IMR-90 (cell line): ENCODE measurements around the gene TMEM60. TPM values are rescaled to one million over a fixed set of nuclear protein-coding genes. Genes with fewer than 3 reads are reported as not detected.

Source experiments
- ATAC-seq: fragments of 200-7000 bp; cut with Tn5 transposase; 2 replicates; pipeline ENCODE4 v1.9.1; 2020; ENCODE audit warnings: low read depth, mild to moderate bottlenecking, moderate library complexity
- BruUV-seq: library from RNA; stranded (reverse); fragments of 400-500 nt; replicated peaks from 2 replicates; lab custom pipeline; 2021; lab: Mats Ljungman, UMichigan
- CTCF ChIA-PET: fragments of 300-600 bp; formaldehyde crosslinking; extraction: SDS; loops from one replicate; lab custom pipeline; 2021; ENCODE audit warnings: antibody characterized with exemption; lab: Yijun Ruan, JAX
- POLR2A ChIA-PET: fragments of 300-600 bp; sonication (Branson Sonifier 250); formaldehyde crosslinking; loops from one replicate; lab custom pipeline; 2022; ENCODE audit warnings: antibody characterized with exemption; ENCODE audit not compliant: unreplicated experiment; lab: Charles Lee
- DNase-seq: peaks from one replicate; pipeline ENCODE4 v3.0.0; 2013
- H2AFZ ChIP-seq: replicated peaks from 2 replicates; pipeline ENCODE3; 2013; ENCODE audit warnings: low read length, mild to moderate bottlenecking; ENCODE audit not compliant: poor library complexity
- H2AK5ac ChIP-seq: 2 replicates; pipeline ENCODE4 v1.6.1; 2013; ENCODE audit warnings: low read depth, low read length, inconsistent platforms
- H2AK9ac ChIP-seq: replicated peaks from 2 replicates; pipeline ENCODE3; 2013; ENCODE audit warnings: mild to moderate bottlenecking, low read depth, low read length, moderate library complexity; ENCODE audit not compliant: poor library complexity
- H2BK120ac ChIP-seq: 2 replicates; pipeline ENCODE4 v1.6.1; 2013; ENCODE audit warnings: low read depth, low read length, inconsistent platforms
- H2BK15ac ChIP-seq: 3 replicates; pipeline ENCODE4 v1.6.1; 2013; ENCODE audit warnings: low read depth, low read length, inconsistent platforms
- H2BK20ac ChIP-seq: 2 replicates; pipeline ENCODE4 v1.6.1; 2013; ENCODE audit warnings: low read depth, mild to moderate bottlenecking, inconsistent platforms, low read length, moderate library complexity
- H2BK5ac ChIP-seq: 2 replicates; pipeline ENCODE4 v1.6.1; 2013; ENCODE audit warnings: mild to moderate bottlenecking, low read depth, low read length, inconsistent platforms; ENCODE audit not compliant: poor library complexity, severe bottlenecking
- H3K14ac ChIP-seq: replicated peaks from 2 replicates; pipeline ENCODE4 v1.6.1; 2013; ENCODE audit warnings: low read depth, low read length, inconsistent platforms
- H3K18ac ChIP-seq: 2 replicates; pipeline ENCODE4 v1.6.1; 2013; ENCODE audit warnings: low read depth, low read length, control low read depth
- H3K23ac ChIP-seq: 2 replicates; pipeline ENCODE4 v1.6.1; 2013; ENCODE audit warnings: low read depth, low read length, inconsistent platforms
- H3K27ac ChIP-seq: 2 replicates; pipeline ENCODE4 v1.5.1; 2013; ENCODE audit warnings: mild to moderate bottlenecking, control low read depth, low read length; ENCODE audit not compliant: insufficient read depth
- H3K27me3 ChIP-seq: 2 replicates; pipeline ENCODE4 v1.6.1; 2013; ENCODE audit warnings: low read length; ENCODE audit not compliant: control insufficient read depth, insufficient read depth
- H3K36me3 ChIP-seq: 2 replicates; pipeline ENCODE4 v1.6.1; 2013; ENCODE audit warnings: low read length, mixed read lengths; ENCODE audit not compliant: control insufficient read depth, insufficient read depth
- H3K4ac ChIP-seq: 2 replicates; pipeline ENCODE4 v1.6.1; 2013; ENCODE audit warnings: low read depth, low read length, inconsistent platforms
- H3K4me1 ChIP-seq: 2 replicates; pipeline ENCODE4 v1.6.1; 2013; ENCODE audit warnings: low read length, mixed read lengths; ENCODE audit not compliant: control insufficient read depth, insufficient read depth
- H3K4me2 ChIP-seq: 2 replicates; pipeline ENCODE4 v1.6.1; 2013; ENCODE audit warnings: low read depth, mild to moderate bottlenecking, control low read depth, low read length, moderate library complexity
- H3K4me3 ChIP-seq: 2 replicates; pipeline ENCODE4 v1.5.1; 2013; ENCODE audit warnings: low read depth, mild to moderate bottlenecking, control low read depth, low read length, moderate library complexity; ENCODE audit not compliant: insufficient read depth
- H3K56ac ChIP-seq: 2 replicates; pipeline ENCODE4 v1.6.1; 2013; ENCODE audit warnings: low read length, inconsistent platforms; ENCODE audit not compliant: insufficient read depth; ENCODE audit errors: extremely low read depth
- H3K79me1 ChIP-seq, 2 experiments: 2 replicates each; pipeline ENCODE4 v1.6.1; 2013; ENCODE audit warnings: low read length in 2 of 2, inconsistent platforms in 1 of 2, low read depth in 1 of 2
- H3K9ac ChIP-seq: 2 replicates; pipeline ENCODE4 v1.6.1; 2013; ENCODE audit warnings: low read depth, low read length, control low read depth
- H3K9me1 ChIP-seq: 2 replicates; pipeline ENCODE4 v1.6.1; 2013; ENCODE audit warnings: low read length, inconsistent platforms; ENCODE audit not compliant: insufficient read depth
- H3K9me3 ChIP-seq: 2 replicates; pipeline ENCODE4 v1.6.1; 2013; ENCODE audit warnings: low read length; ENCODE audit not compliant: control insufficient read depth, insufficient read depth
- H4K20me1 ChIP-seq: 2 replicates; pipeline ENCODE4 v1.6.1; 2013; ENCODE audit warnings: low read length, inconsistent platforms; ENCODE audit not compliant: insufficient read depth
- H4K5ac ChIP-seq: 2 replicates; pipeline ENCODE4 v1.6.1; 2013; ENCODE audit warnings: mild to moderate bottlenecking, low read depth, low read length, control low read depth
- H4K8ac ChIP-seq, 2 experiments: 2 replicates each; pipeline ENCODE4 v1.6.1; 2013; ENCODE audit warnings: low read depth in 2 of 2, low read length in 2 of 2, control low read depth in 1 of 2, inconsistent platforms in 1 of 2
- H4K91ac ChIP-seq: 2 replicates; pipeline ENCODE4 v1.6.1; 2013; ENCODE audit warnings: low read depth, low read length, inconsistent platforms; ENCODE audit not compliant: insufficient read depth
- BHLHE40 ChIP-seq: fragments of 150-350 bp; IDR thresholded peaks from 2 replicates; pipeline ENCODE4 v1.6.1; 2016; ENCODE audit warnings: mild to moderate bottlenecking, low read depth, low read length
- CHD1 ChIP-seq: IDR thresholded peaks from 2 replicates; pipeline ENCODE4 v1.6.1; 2012; ENCODE audit warnings: low read depth, low read length, improper control_type of control experiment
- FOS ChIP-seq: fragments of 150-350 bp; IDR thresholded peaks from 2 replicates; pipeline ENCODE4 v1.6.1; 2016; ENCODE audit warnings: low read depth, low read length
- MAFK ChIP-seq: IDR thresholded peaks from 2 replicates; pipeline ENCODE4 v1.6.1; 2012; ENCODE audit warnings: low read depth, low read length, improper control_type of control experiment
- MAZ ChIP-seq: IDR thresholded peaks from 2 replicates; pipeline ENCODE4 v1.6.1; 2012; ENCODE audit warnings: low read depth, mild to moderate bottlenecking, low read length, improper control_type of control experiment, moderate library complexity, borderline replicate concordance
- MXI1 ChIP-seq: IDR thresholded peaks from 2 replicates; pipeline ENCODE4 v1.6.1; 2012; ENCODE audit warnings: low read depth, mild to moderate bottlenecking, low read length, moderate library complexity, borderline replicate concordance
- NFE2L2 ChIP-seq: fragments of 150-350 bp; IDR thresholded peaks from 2 replicates; pipeline ENCODE4 v1.6.1; 2016; ENCODE audit warnings: low read depth, mild to moderate bottlenecking, low read length
- POLR2A ChIP-seq: IDR thresholded peaks from 2 replicates; pipeline ENCODE4 v1.6.1; 2012; ENCODE audit warnings: mild to moderate bottlenecking, low read depth, low read length
- RAD21 ChIP-seq: IDR thresholded peaks from 2 replicates; pipeline ENCODE4 v1.6.1; 2012; ENCODE audit warnings: low read length, improper control_type of control experiment
- RCOR1 ChIP-seq: IDR thresholded peaks from 2 replicates; pipeline ENCODE4 v1.6.1; 2012; ENCODE audit warnings: mild to moderate bottlenecking, low read length, improper control_type of control experiment; ENCODE audit not compliant: insufficient replicate concordance
- RFX5 ChIP-seq: IDR thresholded peaks from 2 replicates; pipeline ENCODE4 v1.8.0; 2012; ENCODE audit warnings: low read depth, mild to moderate bottlenecking, low read length, moderate library complexity
- SMC3 ChIP-seq: fragments of 150-350 bp; IDR thresholded peaks from 2 replicates; pipeline ENCODE4 v1.6.1; 2016; ENCODE audit warnings: low read depth, mild to moderate bottlenecking, antibody characterized with exemption, low read length, moderate library complexity
- USF2 ChIP-seq: fragments of 150-350 bp; IDR thresholded peaks from 2 replicates; pipeline ENCODE4 v1.6.1; 2017; ENCODE audit warnings: mild to moderate bottlenecking, antibody characterized with exemption, low read length, low read depth
- WGBS, 2 experiments: methylation state at CpG; one replicate each; pipeline versions ENCODE4 v1.1.5 to v1.1.7; 2013; ENCODE audit warnings: missing lambda C conversion rate in 2 of 2; ENCODE audit not compliant: insufficient read length in 1 of 2; ENCODE audit errors: extremely low coverage in 2 of 2; 5-methylcytosine and 5-hydroxymethylcytosine counted together
- dilution Hi-C: fragments of 300-500 bp; cut with HindIII; formaldehyde crosslinking; loops from one replicate; pipeline ENCODE4 v1.14.3; 2018; ENCODE audit warnings: low sequenced_read_pairs; ENCODE audit not compliant: unreplicated experiment
- in situ Hi-C: fragments of 300-500 bp; cut with MboI; formaldehyde crosslinking; loops from 3 replicates; pipeline ENCODE4 v1.14.3; 2019; ENCODE audit warnings: low sequenced_read_pairs, inconsistent platforms, mixed read lengths
- intact Hi-C: fragments of 100-400 bp; cut with micrococcal nuclease; formaldehyde crosslinking; loops from 2 replicates; pipeline ENCODE4 v1.10.0; 2022
- polyA plus RNA-seq, 3 experiments: library from polyadenylated mRNA; depleted of rRNA; stranded (reverse); fragments of >200 nt; gene quantifications; 2 replicates each; pipeline ENCODE4 v1.2.3, GENCODE V29; 2012; ENCODE audit warnings: low replicate concordance in 1 of 3
- total RNA-seq: library from RNA; depleted of rRNA; stranded (reverse); fragments of >200 nt; gene quantifications from 2 replicates; pipeline ENCODE4 v1.2.3, GENCODE V29; 2012

Gene TMEM60
- total and polyA plus RNA-seq, 2 of the 4 experiments (the other 2 are of a cell fraction) = 9.9 to 17.2 TPM

DNA sequence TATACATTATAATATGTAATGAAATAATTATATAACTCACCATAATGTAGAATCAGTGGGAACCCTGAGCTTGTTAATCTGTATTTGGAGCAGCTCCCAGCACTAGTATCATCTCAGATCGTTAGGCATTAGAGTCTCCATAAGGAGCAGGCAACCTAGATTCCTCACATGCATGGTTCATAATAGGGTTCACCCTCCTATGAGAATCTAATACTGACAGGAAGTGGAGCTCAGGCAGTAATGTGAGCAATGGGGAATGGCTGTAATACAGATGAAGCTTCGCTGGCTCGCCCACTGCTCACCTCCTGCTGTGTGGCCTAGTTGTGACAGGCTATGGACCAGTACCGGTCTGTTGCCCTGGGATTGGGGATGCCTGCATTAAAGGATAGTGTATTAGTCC, 52.5 kb downstream of the TMEM60 start:
- WGBS, 2 experiments = 100% methylated on average over 2 of the region's 4 CpGs; no CpG with 5 or more reads in 1 of the 2 experiments
- POLR2A ChIA-PET = no interaction called here

More for the DNA sequence above, 52.5 kb downstream of the TMEM60 start:
- Histone ChIP-seq H4K20me1 (no peaks in the 10 kb centered on the region), H3K14ac (no peak overlapping the region), H2BK5ac (no peak overlapping the region), H3K4me3 (no peak overlapping the region), H3K36me3 (peaks cover 2% of the 10 kb centered on the region), H3K9me3 (no peaks in the 10 kb centered on the region), H2BK20ac (no peak overlapping the region), H3K79me1 (peaks cover 22 to 67% of the 10 kb centered on the region in 2 experiments), H4K5ac (no peak overlapping the region), H2BK120ac (no peak overlapping the region), H2AFZ (no peak overlapping the region), H3K9me1 (peaks cover 3% of the 10 kb centered on the region; the same call in 1 of the 2 replicates), H4K8ac (no peak overlapping the region), H3K4ac (no peak overlapping the region), H3K27me3 (no peaks in the 10 kb centered on the region), H3K23ac (no peak overlapping the region), H4K91ac (no peak overlapping the region), H2BK15ac (no peak overlapping the region), H2AK5ac (no peak overlapping the region), H2AK9ac (no peak overlapping the region), H3K27ac (no peak overlapping the region), H3K18ac (no peak overlapping the region), H3K56ac (no peak overlapping the region), H3K4me1 (no peaks in the 10 kb centered on the region), H3K9ac (no peak overlapping the region), H3K4me2 (no peak overlapping the region)
- TF ChIP-seq RCOR1 (no peak), FOS (no peak), RAD21 (no peak), MAZ (no peak), MXI1 (no peak), RFX5 (no peak), BHLHE40 (no peak), POLR2A (no peak), NFE2L2 (no peak), MAFK (no peak), CHD1 (no peak), USF2 (no peak), SMC3 (no peak)
- intact Hi-C loops (no loop called here), in situ Hi-C loops (no loop called here), dilution Hi-C loops (no loop called here)
- BruUV-seq = no TSS peak
- ATAC-seq (no peak), DNase-seq (no peak)
- CTCF ChIA-PET = no interaction called here
